ENCODE measurements around the gene FLT1.

Gene FLT1

DNA sequence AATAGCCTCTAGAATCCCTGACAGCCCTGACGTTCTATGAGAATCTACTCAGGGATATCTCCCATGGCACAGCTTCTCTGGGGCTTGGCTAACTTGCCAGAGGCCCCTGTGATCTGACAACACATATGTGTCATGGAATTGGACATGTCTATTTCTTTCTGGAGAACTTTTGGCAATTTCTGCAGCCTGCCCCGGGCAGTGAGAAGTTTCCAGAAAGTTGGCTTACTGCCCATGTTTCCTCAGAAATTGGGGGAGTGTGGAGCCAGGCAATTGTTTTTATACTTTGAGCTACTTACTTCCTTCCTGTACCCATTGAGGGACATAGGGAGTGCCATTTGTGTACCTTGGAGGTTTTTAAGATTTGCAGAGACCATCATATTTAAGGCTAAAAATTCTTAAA is 98.9 kb downstream of the FLT1 start:
- DNase-seq (ENCODE audit: low read depth in 2 of 2, low spot score in 1 of 2), result no peak

DNA sequence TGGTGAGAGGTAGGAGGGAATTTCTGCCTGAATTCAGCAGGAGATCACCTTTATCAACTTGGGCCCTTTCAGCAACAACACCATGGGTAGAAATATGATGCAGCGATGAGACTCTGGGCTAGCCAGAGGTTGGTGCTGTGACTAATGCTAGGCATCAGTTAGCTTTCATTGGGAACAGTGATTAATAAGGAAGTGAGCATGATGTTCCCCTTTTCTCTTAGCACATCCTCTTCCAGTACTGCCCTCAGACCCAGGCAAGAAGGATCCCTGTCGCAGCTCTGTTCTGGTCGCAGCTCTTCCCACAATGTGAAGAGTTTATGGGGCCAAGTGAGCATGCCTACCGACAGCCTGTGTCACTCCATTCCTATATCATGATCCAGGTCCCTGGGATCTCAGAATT is 100.5 kb downstream of the FLT1 start:
- no peak for DNase-seq (ENCODE audit: low read depth in 2 of 2, low spot score in 1 of 2)

DNA sequence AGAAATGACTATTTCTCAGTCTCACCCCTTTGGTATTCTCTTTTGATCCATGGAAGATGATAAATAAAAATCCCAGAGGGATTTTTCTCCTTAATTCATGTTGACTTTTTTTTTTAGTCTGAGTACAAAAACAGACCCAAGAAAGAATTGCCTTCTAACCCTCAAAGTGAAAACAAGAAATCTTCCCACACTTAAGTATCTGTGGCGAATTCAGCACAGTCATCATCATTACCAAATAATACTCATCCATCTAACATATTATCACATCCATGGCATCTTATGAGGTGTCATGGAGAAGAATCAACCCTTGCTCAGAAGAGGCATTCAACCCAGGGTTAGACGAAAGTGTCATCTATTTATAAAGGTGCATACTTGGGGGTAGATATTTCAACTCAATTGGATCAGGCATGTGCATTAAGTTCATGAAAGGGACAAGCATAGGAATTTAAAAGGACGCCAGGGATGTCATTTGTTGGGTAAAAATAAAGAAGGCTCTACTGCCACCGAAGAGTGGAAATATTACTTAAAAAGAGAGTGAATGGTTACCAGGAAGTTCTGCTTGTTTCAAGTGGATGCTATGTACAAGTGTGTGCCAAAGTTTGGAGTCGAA is 101.9 kb downstream of the FLT1 start:
- no peak for DNase-seq (ENCODE audit: low read depth in 2 of 2, low spot score in 1 of 2)

DNA sequence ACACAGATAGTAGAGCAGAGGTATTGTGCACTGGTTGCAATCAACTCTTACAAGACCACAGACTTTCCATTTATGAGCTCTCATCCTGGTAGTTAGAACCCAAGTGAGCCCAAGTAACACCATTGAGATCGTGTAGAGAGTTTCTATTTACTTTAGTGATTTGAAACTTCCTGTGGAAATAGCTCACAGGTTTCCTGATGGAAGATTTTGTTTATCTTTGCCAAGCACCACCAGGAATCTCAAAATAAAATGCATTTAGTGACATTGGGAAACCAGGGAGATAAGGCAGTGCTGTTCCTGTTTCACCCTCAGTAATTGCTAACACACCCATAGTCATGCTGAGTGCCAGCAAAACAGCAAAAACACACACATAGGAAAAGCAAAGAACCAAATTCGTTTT is 102.5 kb downstream of the FLT1 start:
- DNase-seq (ENCODE audit: low read depth in 2 of 2, low spot score in 1 of 2), result no peak

DNA sequence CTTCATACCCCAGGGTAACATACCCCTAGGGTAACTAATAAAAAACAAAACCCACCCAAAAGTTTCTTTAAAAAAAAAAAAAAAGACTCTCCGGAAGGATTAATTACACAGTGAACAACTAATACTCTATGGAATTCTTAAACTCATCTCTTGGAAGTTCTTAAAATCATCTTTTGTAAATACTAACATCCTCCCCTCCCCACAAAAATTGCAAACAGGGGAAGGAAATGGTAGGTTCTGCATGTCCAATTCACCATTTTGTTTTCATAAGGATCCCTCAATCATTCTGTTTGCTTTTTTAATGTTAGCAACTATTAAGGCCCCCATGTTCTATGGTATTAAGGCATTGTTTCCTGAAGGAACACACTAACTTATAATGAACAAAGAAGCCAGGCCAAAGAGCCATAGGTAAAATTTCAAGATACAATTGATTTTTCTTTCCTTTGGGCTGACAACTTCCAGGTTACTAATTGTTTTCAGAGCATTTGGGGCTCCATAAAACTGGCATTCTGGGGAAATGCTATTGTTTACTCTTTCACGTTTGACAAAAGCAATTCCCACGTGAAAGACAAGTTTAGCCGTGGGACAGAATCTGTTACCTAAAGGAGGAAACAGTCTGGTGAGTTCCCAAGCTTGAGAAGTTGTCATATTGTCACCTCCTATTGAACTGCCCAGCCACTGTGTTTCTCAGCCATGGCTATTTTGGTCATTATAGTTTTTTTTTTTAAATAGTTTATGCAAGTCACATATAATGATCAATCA is 107.0 kb downstream of the FLT1 start:
- no peak for DNase-seq (ENCODE audit: low read depth in 2 of 2, low spot score in 1 of 2)

DNA sequence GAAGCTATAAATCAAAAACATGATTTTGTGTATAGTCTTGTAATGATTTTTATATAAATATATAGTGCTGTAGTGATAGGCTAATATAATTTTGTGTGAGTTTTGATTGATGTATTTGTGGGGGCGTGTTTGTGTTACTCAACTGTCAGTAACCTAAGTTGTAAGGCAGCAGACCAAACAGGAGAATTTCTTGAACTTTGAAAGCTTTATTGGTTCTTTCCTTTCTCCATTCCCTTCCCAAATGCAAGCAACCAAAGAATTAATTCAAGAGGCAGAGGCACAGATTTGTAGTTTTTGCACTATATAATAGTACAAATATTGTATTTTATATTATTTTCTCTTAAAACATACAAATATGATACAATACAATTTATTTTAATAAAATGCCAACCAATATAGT is 109.6 kb downstream of the FLT1 start:
- no peak for DNase-seq (ENCODE audit: low read depth in 2 of 2, low spot score in 1 of 2)

DNA sequence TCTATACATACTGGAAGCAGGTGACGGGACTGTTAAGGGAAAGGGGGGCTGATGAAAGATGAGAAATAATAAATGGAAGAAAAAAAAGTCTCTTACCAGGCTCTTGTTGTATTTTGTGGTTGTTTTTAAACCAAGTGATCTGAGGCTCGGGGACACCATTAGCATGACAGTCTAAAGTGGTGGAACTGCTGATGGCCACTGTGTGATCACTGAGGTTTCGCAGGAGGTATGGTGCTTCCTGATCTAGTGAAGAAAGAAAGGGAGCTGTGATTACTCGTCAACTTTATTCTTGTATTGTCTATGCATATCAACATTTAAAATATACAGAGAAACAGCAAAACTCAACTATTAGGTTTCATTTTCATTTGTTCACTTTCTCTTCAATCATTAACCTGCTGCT is 110.1 kb downstream of the FLT1 start:
- no peak for DNase-seq (ENCODE audit: low read depth in 2 of 2, low spot score in 1 of 2)

DNA sequence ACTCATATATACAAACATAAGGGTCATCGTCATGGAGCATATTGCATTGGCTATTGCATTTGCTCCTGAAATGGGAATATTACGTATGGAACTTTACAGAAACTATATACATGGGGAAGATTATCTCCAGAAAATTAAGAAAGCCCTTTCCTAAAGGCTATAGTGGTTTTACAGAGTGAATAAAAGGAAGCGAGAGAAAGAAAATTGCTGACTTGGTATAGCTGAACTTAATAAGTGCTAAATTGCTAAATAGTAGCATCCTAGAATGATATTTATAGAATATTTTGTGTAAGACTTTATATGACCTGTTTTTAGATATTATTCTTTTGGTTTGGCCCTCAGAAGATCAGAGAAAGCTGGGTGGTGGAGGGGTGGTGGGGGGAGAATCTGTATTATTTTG is 114.6 kb downstream of the FLT1 start:
- DNase-seq (ENCODE audit: low read depth in 2 of 2, low spot score in 1 of 2), result no peak

DNA sequence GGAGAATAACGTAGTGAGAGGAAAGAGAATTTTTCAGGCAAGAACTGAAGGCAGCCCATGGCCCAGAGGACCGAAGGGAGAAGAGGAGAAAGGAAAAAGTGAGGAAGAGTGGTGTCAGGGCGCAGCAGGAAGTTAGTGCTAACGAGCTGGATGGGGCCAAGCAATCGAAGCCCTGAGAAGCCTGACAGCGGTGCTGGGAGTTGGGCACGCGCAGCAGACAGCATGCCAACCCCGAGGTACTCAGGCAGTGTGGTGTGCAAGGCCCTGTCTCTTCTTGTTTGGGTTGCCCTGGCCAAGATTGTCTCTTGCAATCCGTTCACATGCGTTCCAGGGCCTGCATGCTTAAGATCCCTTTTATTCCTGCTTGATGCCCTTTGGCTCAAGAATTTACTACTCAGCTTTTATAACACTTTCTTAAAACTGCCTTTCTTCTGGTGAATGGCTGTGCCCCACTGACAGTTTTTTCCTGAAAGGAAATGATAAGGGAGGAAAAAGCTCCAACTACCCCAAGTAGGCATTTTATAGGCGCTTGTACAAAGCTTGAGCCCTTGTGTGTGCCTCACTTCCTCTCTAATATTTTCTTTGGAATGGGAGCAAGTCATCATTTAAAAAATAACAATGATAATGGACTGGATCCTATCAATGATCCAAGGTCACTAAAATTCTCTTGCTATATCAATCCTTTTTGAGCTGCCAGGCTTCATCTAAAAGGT is 115.4 kb downstream of the FLT1 start:
- DNase-seq (ENCODE audit: low read depth in 2 of 2, low spot score in 1 of 2), result no peak

DNA sequence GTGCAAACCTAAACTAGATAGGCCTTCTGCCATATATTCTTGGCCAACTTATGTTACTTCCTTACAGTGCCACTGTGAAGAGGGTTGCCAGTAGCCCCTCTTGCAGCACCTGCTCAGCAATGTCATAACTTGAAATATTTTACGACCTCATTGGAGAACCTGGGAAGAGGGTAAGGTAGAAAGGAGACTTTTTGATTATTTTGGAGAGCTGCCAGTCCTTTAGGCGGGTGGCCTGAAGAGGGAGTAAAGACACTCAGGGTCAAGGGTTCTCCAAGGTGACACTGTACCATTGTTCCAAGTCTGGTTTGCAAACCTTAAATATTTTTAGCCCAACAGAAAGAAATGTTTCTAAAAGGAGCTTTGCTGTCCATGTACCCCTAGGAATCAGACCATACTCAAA is 118.3 kb downstream of the FLT1 start:
- no peak for DNase-seq (ENCODE audit: low read depth in 2 of 2, low spot score in 1 of 2)

DNA sequence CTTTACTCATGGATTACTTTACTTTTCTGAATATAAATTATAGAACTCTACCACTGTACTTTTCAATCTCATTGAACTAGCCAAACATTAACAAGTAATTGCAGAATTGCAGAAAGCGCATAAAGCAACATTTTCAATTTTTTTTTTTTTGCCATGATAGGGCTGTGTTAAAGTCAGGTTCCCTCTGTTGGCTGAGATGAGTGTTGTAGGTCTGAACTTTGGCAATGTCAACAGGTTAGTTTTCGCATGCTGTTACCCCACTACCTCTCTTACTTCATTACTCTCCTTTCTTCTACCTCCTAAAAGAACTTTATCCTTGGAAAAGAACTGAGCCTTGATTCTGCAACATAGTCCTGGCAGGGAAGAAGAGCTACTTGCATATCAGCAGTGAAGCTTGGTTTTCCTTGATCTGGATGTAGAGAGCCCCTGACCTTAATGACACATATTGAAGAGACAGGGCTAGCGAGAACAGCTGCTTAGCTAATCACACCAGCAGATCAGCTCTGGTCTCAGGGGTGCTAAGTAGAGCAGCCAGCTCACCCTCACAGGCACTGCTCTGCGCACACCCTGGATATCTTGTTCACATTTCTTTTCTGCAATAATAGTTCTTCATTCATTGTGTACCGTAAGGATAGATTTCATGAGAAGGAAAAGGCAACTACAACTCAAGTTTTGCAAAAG is 119.5 kb downstream of the FLT1 start:
- no peak for DNase-seq (ENCODE audit: low read depth in 2 of 2, low spot score in 1 of 2)

DNA sequence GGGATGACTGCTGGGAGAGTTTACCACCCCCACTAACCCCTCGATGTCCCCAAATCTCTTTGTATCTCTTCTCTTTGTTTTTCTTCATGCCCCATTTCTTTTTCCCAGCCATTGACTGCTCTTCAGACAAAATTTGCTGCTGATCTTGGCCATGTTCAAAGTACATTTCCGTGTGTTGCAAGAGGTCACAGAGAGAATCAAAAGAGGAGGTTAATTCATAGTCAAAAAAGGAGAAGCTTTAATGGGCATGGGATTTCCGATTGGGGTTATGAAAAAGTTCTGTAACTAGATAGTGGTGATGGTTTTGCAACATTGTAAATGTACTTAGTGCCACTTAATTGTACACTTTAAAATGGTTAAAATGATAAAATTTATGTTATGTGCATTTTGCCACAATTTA is 121.1 kb downstream of the FLT1 start:
- no peak for DNase-seq (ENCODE audit: low read depth in 2 of 2, low spot score in 1 of 2)

DNA sequence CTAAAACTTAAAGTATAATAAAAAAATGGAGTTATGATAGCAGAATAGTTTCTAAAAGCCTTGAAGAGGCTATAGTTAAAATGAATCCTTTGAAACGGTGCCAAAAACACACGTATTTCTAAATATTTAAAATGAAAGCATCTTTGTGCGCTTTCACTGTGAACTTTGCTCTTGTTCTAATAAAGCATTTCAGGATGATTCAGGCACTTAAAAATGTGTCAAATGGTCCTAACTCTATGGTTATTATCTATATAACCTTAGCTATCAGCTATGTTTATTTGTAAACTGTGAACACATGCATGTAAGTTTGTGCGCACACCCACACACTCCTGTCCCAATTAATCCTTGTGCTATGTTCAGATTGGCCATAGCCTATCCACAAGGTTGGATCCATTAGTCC is 124.5 kb downstream of the FLT1 start:
- DNase-seq (ENCODE audit: low read depth in 2 of 2, low spot score in 1 of 2), result no peak

DNA sequence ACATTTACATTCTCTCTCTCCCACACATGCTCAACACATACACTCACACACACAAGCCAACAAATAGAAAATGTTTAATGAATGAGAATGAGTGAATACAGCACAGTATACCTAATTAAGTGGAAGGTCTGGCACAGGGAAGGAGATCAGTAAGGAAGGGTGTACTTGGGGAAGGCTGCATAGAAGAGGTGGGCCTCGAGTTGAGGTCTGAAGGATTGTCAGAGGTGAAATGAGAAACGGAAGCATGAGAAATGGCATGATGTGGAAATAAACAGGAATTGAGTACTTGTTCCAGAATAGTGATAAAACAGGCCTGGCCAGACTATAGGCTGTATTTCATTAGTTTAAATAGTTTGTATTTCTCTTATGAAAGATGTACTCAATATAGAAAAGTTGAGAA is 136.2 kb downstream of the FLT1 start:
- no peak for DNase-seq (ENCODE audit: low read depth in 2 of 2, low spot score in 1 of 2)

DNA sequence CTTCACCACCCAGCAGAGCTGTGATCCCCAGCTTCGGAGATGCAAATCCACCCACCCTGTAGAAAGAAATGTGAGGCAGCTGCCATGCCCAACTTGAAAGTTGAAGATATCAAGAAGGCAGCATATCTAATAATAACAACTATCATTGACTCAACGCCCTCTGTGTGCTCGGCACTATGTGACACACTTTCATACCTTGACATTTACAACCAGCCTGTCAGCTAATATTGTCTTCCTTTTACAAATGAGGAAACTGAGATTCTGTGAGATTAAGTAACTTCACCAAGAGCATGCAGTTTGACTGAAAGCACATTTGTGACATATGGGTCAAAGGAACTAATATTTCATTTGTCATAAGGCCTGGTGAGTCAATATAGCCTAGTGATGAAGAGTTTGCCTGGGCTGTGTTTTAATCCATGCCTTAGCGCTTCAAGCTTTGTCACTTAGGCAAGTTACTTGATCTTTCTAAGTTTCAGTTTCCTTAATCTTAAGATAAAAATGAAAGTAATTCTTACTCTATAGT is 137.0 kb downstream of the FLT1 start:
- DNase-seq (ENCODE audit: low read depth in 2 of 2, low spot score in 1 of 2), result no peak

DNA sequence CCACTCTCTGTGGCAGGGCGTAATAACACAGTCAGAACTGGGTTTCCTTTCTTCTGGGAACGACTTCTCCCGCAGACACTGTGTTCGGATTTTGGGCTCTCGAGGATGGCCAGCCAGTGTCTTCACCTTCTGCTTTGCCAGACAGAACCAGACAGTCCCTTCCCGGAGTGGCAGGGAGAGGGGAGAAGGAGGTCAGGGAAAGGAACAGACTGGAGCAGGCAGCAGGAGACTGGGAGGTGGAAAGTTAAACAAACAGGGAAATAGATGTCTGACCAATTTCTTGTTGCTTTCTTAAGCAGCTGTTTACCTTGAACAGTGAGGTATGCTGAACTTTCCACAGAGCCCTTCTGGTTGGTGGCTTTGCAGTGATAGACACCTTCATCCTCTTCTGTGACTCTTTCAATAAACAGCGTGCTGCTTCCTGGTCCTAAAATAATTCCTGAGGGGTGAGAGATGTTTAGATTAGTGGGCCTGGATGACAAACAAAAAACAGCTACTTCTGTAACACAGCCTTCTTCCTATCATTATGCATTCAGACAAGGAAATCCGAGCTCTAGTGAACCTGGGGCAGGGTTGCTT is 137.6 kb downstream of the FLT1 start:
- no peak for DNase-seq (ENCODE audit: low read depth in 2 of 2, low spot score in 1 of 2)

DNA sequence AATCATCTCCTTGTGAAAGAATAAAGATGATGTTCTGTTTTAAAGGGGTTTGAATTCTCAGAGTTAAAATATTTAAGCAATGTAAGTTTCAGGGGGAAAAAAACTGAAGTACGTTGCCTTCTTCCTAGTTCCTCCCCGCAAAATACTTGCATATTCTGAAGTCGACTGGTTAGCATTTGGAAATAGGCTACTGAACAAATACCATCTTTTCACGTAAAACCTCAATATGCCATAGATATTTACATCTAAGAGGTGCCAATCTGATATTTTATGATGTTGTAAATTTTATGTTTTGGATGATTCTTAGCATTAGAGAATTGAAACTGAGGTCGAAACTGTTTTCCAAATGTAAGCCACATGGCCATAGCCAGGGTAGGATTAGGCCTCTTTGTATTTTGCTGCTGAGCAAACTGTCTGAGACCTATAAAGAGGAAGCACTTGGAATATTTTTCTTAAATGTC is 138.3 kb downstream of the FLT1 start:
- DNase-seq (ENCODE audit: low read depth in 2 of 2, low spot score in 1 of 2), result no peak

DNA sequence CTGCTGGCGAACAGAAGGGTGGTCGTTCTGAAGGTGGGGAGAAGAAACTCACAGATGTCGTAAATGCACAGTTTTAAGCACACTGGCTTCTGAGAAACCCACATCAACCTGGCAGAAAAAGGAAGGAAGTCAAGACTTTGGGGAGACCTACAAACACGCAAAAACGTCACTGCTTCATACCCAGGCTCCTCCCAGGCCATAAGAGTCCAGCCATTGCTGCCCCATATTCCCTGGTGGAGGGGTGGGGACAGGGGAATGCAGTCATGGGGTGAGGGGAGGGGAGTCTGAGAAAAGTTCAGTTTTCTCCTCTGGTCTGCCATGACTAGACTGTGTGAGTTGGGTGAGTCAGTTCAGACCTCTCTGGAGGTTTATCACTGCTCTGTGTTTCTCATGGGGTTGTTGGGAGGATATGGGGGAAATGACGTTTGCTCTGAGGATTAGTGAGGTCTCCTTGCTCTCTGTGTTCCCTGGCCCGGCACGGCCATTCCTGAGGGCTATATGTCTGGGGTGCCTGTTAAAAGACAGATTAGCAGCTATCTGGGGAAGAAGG is 139.0 kb downstream of the FLT1 start:
- no peak for DNase-seq (ENCODE audit: low read depth in 2 of 2, low spot score in 1 of 2)

DNA sequence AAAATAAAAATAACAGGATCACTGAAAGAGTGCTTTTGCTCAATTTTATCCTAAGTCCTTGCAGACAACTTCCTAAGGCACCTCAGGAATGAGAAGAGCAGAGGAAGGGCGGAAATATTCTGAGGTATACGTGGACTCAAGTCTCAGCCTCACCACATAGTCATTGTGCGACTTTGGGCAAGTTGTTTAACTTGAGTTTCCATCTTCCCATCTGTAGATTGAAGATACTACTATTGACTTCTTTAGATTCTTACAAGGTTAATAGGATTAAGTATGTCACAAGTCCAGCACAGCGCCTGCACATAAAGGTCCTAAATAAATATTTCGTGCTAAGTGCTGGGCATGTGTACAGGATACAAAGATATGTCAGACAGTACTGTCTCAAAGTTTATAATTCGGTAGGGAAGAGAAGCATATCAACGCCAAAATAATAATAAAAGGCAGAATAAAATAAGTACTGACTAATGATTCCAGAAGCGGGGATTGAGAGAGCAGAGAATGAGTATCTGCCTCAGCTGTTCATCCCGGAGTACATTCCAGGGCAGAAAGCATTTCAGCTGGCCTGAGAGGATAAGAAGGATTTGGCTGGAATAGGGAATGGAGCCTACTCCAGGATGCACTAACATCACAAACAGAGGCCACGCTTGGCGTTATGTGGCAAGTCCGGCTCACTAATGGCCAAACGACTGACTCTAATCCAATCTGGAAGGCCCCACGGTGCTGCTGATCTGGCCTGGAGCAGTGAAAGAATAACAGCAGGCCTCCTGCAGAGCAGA is 139.7 kb downstream of the FLT1 start:
- DNase-seq (ENCODE audit: low read depth in 2 of 2, low spot score in 1 of 2), result no peak

DNA sequence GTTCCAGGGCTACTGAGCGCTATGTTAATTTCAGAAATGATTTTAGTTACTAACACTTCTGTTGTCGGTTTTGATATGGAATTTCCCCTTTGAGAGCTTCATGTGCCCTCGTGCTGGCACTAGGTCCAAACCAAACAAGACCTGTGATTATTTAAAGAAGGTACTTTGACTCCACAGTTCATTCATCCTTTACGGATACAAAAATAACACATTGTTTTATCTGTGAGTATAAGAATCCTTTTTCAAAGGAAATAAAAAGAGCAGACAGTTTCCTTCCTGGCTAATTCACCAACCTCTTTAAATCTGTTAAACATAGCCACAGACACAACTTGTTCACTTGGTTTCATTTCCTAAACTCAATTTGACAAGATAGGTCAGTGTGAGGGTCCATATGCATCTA is 141.2 kb downstream of the FLT1 start:
- DNase-seq (ENCODE audit: low read depth in 2 of 2, low spot score in 1 of 2), result no peak

Measured in stimulated activated CD8-positive, alpha-beta memory T cell treated with anti-CD3 and anti-CD28 coated beads, Interleukin-4, amount 100 ng/mL, for 1 hour (primary cell).